Kidney (tissue), 14 donors: ENCODE measurements around the gene C9orf50. TPM values are rescaled to one million over a fixed set of nuclear protein-coding genes. Genes with fewer than 3 reads are reported as not detected.
A peak's percentile ranks its signal among the peaks of the same experiment; 100 is the strongest.

Experiments used
- DNase-seq, 5 donors: peaks; one replicate each; pipeline ENCODE4 v3.0.0-alpha.2; 2013 to 2020
- FAIRE-seq: peaks from 2 replicates; lab custom pipeline; 2012; peaks lifted over from hg19 to GRCh38; lab: Jason Lieb, UNC
- H3K27ac ChIP-seq, 2 donors: one replicate each; pipeline ENCODE4 v1.7.0; 2013; ENCODE audit warnings: low read depth in 2 of 2, low read length in 2 of 2, inconsistent platforms in 1 of 2
- H3K27me3 ChIP-seq: one replicate; pipeline ENCODE4 v1.7.1; 2013; ENCODE audit warnings: low read length, inconsistent platforms; ENCODE audit not compliant: control insufficient read depth, insufficient read depth
- H3K36me3 ChIP-seq, 3 donors: one replicate each; pipeline versions ENCODE4 v1.7.0 to v1.7.1; 2013; ENCODE audit warnings: low read length in 3 of 3, control low read depth in 1 of 3, inconsistent platforms in 1 of 3; ENCODE audit not compliant: insufficient read depth in 3 of 3, control insufficient read depth in 2 of 3
- H3K4me1 ChIP-seq, 3 donors: one replicate each; pipeline versions ENCODE4 v1.7.0 to v1.7.1; 2013; ENCODE audit warnings: low read length in 3 of 3, inconsistent platforms in 1 of 3, low read depth in 1 of 3; ENCODE audit not compliant: control insufficient read depth in 2 of 3, insufficient read depth in 2 of 3
- H3K4me3 ChIP-seq, 3 donors: one replicate each; pipeline versions ENCODE4 v1.7.0 to v1.8.1; 2013; ENCODE audit warnings: low read length in 3 of 3, control low read depth in 1 of 3, inconsistent platforms in 1 of 3
- H3K9ac ChIP-seq, 3 donors: one replicate each; pipeline versions ENCODE4 v1.7.0 to v1.7.1; 2013; ENCODE audit warnings: low read length in 3 of 3, control low read depth in 1 of 3, inconsistent platforms in 1 of 3
- H3K9me3 ChIP-seq, 3 donors: one replicate each; pipeline versions ENCODE4 v1.7.0 to v1.7.1; 2013; ENCODE audit warnings: low read length in 3 of 3, control low read depth in 1 of 3, inconsistent platforms in 1 of 3; ENCODE audit not compliant: control insufficient read depth in 2 of 3, insufficient read depth in 1 of 3
- intact Hi-C: fragments of 100-400 bp; cut with DNase I; formaldehyde crosslinking; loops from one replicate; pipeline ENCODE4 v1.11.1; 2022
- polyA plus RNA-seq: library from polyadenylated mRNA; stranded (reverse); fragments of 350-450 nt; fragmentation: Illumina TruSeq; extraction: RNeasy Lipid Tissue Mini Kit (QIAGEN cat#74804); gene quantifications from one replicate; pipeline ENCODE4 v1.2.3, GENCODE V29; 2014; ENCODE audit warnings: low read depth, low replicate concordance; ENCODE audit not compliant: insufficient read depth
- total RNA-seq: library from RNA; stranded (reverse); fragmentation: NEBNext Ultra II Directional; extraction: Animal tissue kit (Norgen Biotek cat#: 25700); gene quantifications from one replicate; pipeline ENCODE4 v1.2.1, GENCODE V29; 2021
- TF ChIP-seq, protein P1 (sequence below): IDR thresholded peaks from 3 replicates; pipeline ENCODE4 v1.5.1; 2012; ENCODE audit warnings: mild to moderate bottlenecking, moderate library complexity, borderline replicate concordance; ENCODE audit not compliant: insufficient read depth; ENCODE audit errors: extremely low read depth
- donor health status: control.
- donor health status: control.
- donor health status: control.
- donor health status: control.
- donor health status: control.
- donor health status: DM: yes; HTN: yes; CAD: no.
- donor health status: Normal renal cell carcinoma (clear cell type).

C9orf50 gene
- total and polyA plus RNA-seq, 2 donors from 2014 or later: 1.1 to 2.8 TPM

DNA sequence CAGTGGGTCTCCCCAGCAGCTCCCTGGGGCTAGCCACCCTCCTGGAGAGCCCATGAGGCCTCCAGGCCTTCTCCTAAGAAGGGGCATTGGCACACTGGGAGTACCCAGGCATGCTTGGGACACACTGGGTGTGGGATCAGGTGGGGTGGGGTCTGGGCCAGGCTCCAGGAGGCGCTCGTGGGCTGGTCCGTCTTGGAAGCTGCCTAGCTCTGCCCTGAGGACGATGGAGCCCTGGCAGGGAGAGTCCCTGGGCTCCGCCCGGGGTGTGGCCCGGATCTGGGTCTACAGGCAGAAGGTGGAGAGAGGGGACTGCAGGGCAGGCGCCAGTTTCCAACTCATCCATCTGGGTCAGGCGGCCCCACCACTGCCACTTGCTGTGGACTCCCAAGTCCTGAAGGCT, 46.9 kb upstream of the C9orf50 start:
- DNase-seq (no peak), FAIRE-seq (no peak)
- Histone ChIP-seq H3K4me1 (no peaks in the 10 kb centered on the region), H3K9ac (no peak overlapping the region), H3K4me3 (no peak overlapping the region), H3K9me3 (no peaks in the 10 kb centered on the region), H3K36me3 (no peaks in the 10 kb centered on the region), H3K27me3 (no peaks in the 10 kb centered on the region), H3K27ac (no peak overlapping the region)
- TF ChIP-seq, protein P1, sequence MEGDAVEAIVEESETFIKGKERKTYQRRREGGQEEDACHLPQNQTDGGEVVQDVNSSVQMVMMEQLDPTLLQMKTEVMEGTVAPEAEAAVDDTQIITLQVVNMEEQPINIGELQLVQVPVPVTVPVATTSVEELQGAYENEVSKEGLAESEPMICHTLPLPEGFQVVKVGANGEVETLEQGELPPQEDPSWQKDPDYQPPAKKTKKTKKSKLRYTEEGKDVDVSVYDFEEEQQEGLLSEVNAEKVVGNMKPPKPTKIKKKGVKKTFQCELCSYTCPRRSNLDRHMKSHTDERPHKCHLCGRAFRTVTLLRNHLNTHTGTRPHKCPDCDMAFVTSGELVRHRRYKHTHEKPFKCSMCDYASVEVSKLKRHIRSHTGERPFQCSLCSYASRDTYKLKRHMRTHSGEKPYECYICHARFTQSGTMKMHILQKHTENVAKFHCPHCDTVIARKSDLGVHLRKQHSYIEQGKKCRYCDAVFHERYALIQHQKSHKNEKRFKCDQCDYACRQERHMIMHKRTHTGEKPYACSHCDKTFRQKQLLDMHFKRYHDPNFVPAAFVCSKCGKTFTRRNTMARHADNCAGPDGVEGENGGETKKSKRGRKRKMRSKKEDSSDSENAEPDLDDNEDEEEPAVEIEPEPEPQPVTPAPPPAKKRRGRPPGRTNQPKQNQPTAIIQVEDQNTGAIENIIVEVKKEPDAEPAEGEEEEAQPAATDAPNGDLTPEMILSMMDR: no peak
- intact Hi-C loops: no loop called here

DNA sequence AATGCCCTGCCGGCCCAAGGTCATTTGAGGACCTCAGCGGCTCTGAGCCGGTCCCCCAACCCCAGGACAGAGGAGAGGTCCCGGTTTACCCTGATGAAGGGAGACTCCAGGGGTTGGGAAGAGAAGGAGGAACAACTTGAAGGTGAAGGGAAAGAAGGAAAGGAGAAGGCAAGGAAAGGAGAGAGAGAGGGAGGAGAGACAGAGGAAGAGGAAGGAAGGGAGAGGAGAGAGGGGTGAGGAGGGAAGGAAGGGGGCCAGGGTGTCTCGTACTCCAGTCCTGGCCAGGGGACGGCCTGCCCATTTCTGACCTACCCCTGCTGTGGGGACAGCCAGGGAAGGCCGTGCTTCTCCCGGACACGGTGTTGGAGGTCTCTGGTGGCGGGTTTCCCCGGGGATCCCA, 46.5 kb upstream of the C9orf50 start:
- Histone ChIP-seq H3K27ac (no peak overlapping the region), H3K27me3 (no peaks in the 10 kb centered on the region), H3K9ac (no peak overlapping the region), H3K36me3 (no peaks in the 10 kb centered on the region), H3K4me1 (no peaks in the 10 kb centered on the region), H3K9me3 (no peaks in the 10 kb centered on the region), H3K4me3 (no peak overlapping the region)
- intact Hi-C loops: no loop called here
- TF ChIP-seq, protein P1: no peak
- FAIRE-seq (no peak), DNase-seq (no peak)

GRCh38 chr9:129666575-129666974, 45.7 kb upstream of the C9orf50 start:
- no peaks in the 10 kb centered on the region for H3K27me3 ChIP-seq
- H3K4me1 ChIP-seq: no peaks in the 10 kb centered on the region
- H3K36me3 ChIP-seq: no peaks in the 10 kb centered on the region
- H3K4me3 ChIP-seq: no peak overlapping the region
- H3K27ac ChIP-seq: no peak overlapping the region
- TF ChIP-seq, protein P1: no peak
- no peak overlapping the region for H3K9ac ChIP-seq
- no peaks in the 10 kb centered on the region for H3K9me3 ChIP-seq
- FAIRE-seq (no peak), DNase-seq (no peak)
- intact Hi-C loops: no loop called here

DNA sequence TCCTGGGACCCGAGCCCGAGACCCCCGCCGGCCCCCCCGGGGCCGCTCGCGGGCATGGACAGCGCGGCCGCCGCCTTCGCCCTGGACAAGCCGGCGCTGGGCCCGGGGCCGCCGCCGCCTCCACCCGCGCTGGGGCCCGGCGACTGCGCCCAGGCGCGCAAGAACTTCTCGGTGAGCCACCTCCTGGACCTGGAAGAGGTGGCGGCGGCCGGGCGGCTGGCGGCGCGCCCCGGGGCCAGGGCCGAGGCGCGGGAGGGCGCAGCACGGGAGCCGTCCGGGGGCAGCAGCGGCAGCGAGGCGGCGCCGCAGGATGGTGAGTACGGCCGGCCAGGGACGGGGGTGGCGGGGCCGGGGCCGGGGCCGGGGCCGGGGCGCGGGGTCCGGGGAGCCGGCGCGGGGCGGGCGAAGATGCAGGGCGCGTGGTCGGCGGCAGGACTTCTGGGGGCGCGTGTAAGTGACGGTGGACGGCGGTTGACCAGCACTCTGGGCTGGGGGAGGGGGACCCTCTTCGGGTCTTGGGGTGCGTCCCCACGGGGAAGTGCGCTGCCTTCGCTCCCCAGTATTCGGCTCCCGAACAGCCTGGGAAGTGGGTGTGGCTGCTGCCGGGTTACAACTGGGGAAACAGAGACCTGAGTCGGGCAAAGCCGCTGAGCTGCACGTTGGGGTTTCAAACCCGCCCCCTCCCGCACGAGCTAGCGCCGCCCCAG, 45.1 kb upstream of the C9orf50 start:
- Histone ChIP-seq H3K27ac (no peak overlapping the region), H3K9me3 (no peaks in the 10 kb centered on the region), H3K4me3 (no peak overlapping the region), H3K27me3 (no peaks in the 10 kb centered on the region), H3K9ac (no peak overlapping the region), H3K4me1 (no peaks in the 10 kb centered on the region), H3K36me3 (no peaks in the 10 kb centered on the region)
- no peak for FAIRE-seq
- DNase-seq: peak in 1 of 5 donors; percentile 70
- TF ChIP-seq, protein P1: no peak
- intact Hi-C loops: no loop called here
